Upper lobe of left lung (tissue), 4 donors: ENCODE measurements around the gene MMD.

Experiments used
- POLR2A ChIP-seq, 4 donors: fragments of 450-650 bp; IDR thresholded peaks; one replicate each; pipeline ENCODE4 v1.5.1; 2016 to 2017; ENCODE audit warnings: antibody characterized with exemption in 4 of 4, mild to moderate bottlenecking in 2 of 4
- POLR2AphosphoS5 ChIP-seq, 2 donors: sonication (generic); formaldehyde crosslinking; IDR thresholded peaks; one replicate each; pipeline ENCODE4 v1.5.1; 2017; ENCODE audit warnings: antibody characterized with exemption in 2 of 2
- TF ChIP-seq, protein P1 (sequence below), 6 experiments: fragments of 450-650 bp in 4 of 6; fragments of 200-600 bp in 2 of 6; sonication (generic) in 2 of 6; IDR thresholded peaks; one replicate each; pipeline ENCODE4 v1.5.1; 2016 to 2019; ENCODE audit warnings: antibody characterized with exemption in 6 of 6

DNA sequence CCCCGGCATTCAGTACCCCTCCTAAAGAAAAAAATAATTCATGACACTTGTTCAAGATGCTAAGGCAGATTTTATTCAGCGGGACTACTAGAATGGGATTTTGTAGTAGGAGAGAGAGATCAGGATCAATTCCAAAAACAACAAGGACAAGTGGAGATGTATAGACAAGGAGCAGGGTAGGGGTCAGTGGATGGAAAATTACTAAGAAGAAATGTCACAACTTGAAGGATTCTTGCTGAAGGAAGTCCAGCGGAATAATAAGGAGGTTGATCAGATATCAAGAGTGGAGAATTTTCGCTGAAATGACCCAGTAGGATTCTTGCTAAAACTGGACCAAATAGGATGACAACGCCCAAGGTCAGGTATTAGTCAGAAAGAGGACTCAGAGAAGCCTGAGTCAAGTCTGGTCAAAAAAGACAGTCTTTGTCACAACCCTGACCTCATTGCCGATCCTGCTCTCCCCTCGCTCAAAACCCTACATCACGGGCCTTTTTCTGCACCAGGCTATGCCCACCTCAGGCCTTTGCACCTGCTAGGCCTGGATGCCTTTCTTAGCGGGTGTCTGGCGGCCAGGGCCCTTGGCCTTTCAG, 36.9 kb downstream of the MMD start:
- TF ChIP-seq, protein P1, sequence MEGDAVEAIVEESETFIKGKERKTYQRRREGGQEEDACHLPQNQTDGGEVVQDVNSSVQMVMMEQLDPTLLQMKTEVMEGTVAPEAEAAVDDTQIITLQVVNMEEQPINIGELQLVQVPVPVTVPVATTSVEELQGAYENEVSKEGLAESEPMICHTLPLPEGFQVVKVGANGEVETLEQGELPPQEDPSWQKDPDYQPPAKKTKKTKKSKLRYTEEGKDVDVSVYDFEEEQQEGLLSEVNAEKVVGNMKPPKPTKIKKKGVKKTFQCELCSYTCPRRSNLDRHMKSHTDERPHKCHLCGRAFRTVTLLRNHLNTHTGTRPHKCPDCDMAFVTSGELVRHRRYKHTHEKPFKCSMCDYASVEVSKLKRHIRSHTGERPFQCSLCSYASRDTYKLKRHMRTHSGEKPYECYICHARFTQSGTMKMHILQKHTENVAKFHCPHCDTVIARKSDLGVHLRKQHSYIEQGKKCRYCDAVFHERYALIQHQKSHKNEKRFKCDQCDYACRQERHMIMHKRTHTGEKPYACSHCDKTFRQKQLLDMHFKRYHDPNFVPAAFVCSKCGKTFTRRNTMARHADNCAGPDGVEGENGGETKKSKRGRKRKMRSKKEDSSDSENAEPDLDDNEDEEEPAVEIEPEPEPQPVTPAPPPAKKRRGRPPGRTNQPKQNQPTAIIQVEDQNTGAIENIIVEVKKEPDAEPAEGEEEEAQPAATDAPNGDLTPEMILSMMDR (IDR thresholded peaks at IDR 0.05): no peak
- TF ChIP-seq POLR2A (IDR thresholded peaks at IDR 0.05): no peak
- no peak for TF ChIP-seq POLR2AphosphoS5 (IDR thresholded peaks at IDR 0.05)
